Fibroblast of pulmonary artery (primary cell): ENCODE data around the gene AQP3.
A peak's percentile ranks its signal among the peaks of the same experiment; 100 is the strongest.

Source experiments
- DNase-seq: peaks from one replicate; pipeline ENCODE4 v3.0.0-alpha.2; 2010; ENCODE audit warnings: low read depth
- H3K4me3 ChIP-seq: replicated peaks from 2 replicates; pipeline ENCODE4 v1.5.1; 2011; ENCODE audit warnings: low read depth, mild to moderate bottlenecking, control low read depth, low read length, moderate library complexity
- TF ChIP-seq, protein P1 (sequence below): IDR thresholded peaks from 2 replicates; pipeline ENCODE4 v1.5.1; 2011; ENCODE audit warnings: mild to moderate bottlenecking, control low read depth, low read length, inconsistent platforms; ENCODE audit errors: missing control alignments

AQP3 gene

GRCh38 chr9:33453999-33454660 lies 6.7 kb upstream of the AQP3 start:
- TF ChIP-seq, protein P1, sequence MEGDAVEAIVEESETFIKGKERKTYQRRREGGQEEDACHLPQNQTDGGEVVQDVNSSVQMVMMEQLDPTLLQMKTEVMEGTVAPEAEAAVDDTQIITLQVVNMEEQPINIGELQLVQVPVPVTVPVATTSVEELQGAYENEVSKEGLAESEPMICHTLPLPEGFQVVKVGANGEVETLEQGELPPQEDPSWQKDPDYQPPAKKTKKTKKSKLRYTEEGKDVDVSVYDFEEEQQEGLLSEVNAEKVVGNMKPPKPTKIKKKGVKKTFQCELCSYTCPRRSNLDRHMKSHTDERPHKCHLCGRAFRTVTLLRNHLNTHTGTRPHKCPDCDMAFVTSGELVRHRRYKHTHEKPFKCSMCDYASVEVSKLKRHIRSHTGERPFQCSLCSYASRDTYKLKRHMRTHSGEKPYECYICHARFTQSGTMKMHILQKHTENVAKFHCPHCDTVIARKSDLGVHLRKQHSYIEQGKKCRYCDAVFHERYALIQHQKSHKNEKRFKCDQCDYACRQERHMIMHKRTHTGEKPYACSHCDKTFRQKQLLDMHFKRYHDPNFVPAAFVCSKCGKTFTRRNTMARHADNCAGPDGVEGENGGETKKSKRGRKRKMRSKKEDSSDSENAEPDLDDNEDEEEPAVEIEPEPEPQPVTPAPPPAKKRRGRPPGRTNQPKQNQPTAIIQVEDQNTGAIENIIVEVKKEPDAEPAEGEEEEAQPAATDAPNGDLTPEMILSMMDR = no peak
- DNase-seq = no peak
- H3K4me3 ChIP-seq = no peak overlapping the region

DNA sequence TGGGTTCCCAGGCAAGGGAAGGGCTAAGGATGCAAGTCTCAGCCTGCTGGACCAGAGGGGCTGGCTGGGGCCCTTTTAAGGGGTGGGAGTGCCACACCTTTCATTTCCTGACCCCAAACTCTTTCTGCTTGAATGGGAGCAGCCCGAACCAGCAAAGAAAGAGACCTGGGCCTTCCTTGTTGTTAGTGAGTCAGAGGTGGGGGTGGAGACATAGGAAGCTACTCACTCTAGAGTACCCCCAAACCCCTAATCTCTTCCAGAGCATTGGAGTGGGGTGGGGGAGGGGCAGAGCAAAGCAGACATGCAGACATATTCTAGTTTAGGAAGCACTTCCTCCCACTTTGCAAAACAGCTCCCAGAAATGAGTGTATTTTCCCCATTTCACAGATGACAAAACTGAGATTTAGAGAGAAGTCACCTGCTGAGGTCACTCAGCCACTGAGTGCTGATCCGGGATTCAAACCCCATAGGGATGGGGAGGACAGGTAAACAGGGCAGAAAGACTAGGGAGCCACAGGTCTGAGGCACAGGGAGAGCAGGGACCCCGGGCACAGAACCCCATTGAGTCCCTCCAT lies 6.0 kb upstream of the AQP3 start:
- TF ChIP-seq, protein P1 = no peak
- H3K4me3 ChIP-seq = no peak overlapping the region
- DNase-seq = no peak

GRCh38 chr9:33452828-33453271 lies 5.5 kb upstream of the AQP3 start:
- H3K4me3 ChIP-seq = no peak overlapping the region
- DNase-seq = peak; percentile 85
- TF ChIP-seq, protein P1 = peak; percentile 89

GRCh38 chr9:33450621-33451146 lies 3.3 kb upstream of the AQP3 start:
- DNase-seq = no peak
- no peak overlapping the region for H3K4me3 ChIP-seq
- TF ChIP-seq, protein P1 = no peak

GRCh38 chr9:33449715-33450114 lies 2.3 kb upstream of the AQP3 start:
- no peak for DNase-seq
- TF ChIP-seq, protein P1 = no peak
- H3K4me3 ChIP-seq = no peak overlapping the region

DNA sequence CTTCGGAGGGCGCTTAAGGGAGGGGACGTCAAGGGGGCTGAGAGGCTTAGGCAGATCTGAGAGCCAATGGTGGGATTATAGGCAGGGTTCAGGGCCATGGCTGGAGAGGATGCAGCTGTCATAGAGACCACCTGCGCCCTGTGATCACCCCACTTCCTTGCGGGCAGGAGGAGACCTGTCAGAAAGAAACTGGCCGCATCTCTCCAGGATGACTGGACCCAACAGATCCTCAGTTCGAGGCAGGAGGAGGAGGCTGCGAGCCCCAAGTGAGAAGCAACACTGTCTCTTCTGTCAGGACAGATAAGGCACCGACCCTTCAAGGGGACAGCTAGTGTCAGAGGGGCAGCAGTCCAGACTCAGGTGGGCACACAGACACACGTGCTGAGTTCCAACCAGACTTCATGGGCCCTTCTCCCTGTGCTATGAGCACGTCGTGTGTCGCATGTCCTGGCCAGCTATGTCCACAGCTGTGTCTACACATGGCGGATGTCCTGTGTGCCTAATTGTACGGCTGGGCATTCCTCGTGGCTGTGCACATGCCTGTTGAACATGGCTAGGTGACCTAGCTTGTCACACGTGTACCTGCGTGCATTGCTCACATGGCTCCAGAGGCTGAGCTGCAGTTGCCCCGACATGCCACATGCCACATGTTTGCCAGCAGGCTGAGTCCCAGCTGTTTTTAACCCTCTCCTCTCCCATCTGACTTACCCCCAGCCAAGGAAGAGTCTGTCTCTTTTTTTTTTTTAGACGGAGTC lies 583 bp upstream of the AQP3 start:
- TF ChIP-seq, protein P1 = no peak
- H3K4me3 ChIP-seq = peak overlapping the region; percentile 30
- no peak for DNase-seq
